Skeletal muscle satellite cell (primary cell): ENCODE results near the gene EFHD1.
"Not testable (repeated sequence)": the region's sequence is repeated elsewhere in the genome, so short reads cannot be mapped to it uniquely, and the experiment has no call there.

Experiments
- H3K27me3 ChIP-seq: 2 replicates; pipeline ENCODE4 v1.7.0; 2013; ENCODE audit warnings: low read length; ENCODE audit not compliant: control insufficient read depth, insufficient read depth
- H3K36me3 ChIP-seq: 2 replicates; pipeline ENCODE4 v1.7.0; 2013; ENCODE audit warnings: mild to moderate bottlenecking, control low read depth, low read length; ENCODE audit not compliant: insufficient read depth
- H3K4me1 ChIP-seq: 2 replicates; pipeline ENCODE4 v1.7.0; 2013; ENCODE audit warnings: low read length; ENCODE audit not compliant: control insufficient read depth, insufficient read depth
- H3K4me2 ChIP-seq: 2 replicates; pipeline ENCODE4 v1.7.0; 2013; ENCODE audit warnings: mild to moderate bottlenecking, low read length
- H3K4me3 ChIP-seq: 2 replicates; pipeline ENCODE4 v1.7.0; 2013; ENCODE audit warnings: low read length
- H3K9ac ChIP-seq: 2 replicates; pipeline ENCODE4 v1.7.0; 2013; ENCODE audit warnings: mild to moderate bottlenecking, low read depth, low read length, moderate library complexity
- H3K9me3 ChIP-seq: replicated peaks from 2 replicates; pipeline ENCODE4 v1.7.0; 2013; ENCODE audit warnings: mild to moderate bottlenecking, control low read depth, low read length

Gene EFHD1

DNA sequence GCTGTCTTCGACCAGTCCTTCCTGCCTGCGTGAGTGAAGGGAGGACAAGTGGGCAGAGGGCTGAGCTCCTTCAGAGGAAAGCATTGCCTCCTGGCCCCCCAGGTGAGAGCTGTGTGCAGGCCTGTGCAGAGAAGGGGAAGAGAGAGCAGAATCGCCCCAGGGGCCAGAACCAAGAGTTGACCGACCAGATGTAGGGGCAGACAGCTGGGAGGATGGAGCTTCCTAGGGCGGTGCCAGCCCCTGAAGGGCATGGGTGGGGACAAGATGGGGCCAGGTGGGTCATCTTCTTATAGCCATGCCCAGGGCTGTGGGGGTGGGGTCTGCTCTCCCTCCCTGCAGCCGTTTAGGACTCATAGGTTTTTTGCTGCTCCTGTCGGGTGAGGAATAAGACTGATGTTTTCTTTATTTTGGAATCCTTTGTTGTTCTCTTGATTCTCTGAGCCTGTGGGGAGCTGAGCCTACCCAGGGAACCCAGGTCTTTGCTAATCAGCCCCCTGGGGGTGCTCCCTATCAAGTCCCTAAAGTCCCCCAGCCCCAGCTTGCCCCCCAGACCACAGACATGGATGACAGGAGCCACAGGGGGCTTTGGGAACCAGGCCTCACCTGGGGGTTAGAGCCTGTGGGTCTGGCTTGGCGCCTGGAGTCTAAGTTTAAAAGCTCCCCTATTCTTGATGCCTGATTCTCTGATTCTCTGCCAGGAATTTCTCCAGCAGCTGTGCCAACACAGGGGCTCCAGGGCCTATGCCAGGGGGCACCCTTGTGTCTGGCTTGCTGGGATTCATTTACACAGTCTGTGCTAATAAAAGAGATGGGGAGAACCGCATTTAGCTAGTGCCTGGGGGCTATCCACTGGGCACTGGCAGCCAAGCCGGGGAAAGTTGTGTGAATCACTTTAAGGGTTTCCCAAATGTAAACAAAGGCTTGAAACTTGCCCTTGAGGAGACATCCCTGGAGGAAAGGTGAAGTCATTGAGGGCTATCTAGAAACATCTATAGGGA is 9.3 kb upstream of the EFHD1 start:
- peaks cover 30% of the 10 kb centered on the region for H3K27me3 ChIP-seq
- no peak overlapping the region for H3K4me3 ChIP-seq
- no peaks in the 10 kb centered on the region for H3K36me3 ChIP-seq
- no peak overlapping the region for H3K4me2 ChIP-seq
- no peak overlapping the region for H3K9ac ChIP-seq
- no peaks in the 10 kb centered on the region for H3K4me1 ChIP-seq
- no peaks in the 10 kb centered on the region for H3K9me3 ChIP-seq

DNA sequence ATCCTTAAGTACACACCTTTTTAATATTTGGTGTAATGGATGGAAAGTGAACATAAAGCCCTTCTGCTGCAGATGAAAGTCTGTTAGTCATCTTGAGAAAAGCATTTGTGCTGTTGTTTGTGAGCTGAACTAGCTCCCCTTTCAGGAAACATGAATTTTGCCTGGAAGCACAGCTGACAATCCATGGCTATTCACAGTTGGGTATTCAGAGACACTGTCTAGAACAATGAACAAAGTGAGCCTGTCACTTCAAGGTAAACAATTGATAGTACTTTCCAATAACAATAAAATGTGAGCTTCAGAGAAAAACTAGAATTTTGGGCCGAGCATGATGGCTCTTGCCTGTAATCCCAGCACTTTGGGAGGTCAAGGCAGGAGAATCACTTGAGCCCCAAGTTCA is 6.8 kb upstream of the EFHD1 start:
- Histone ChIP-seq H3K9ac (no peak overlapping the region), H3K27me3 (peaks cover 35% of the 10 kb centered on the region), H3K4me2 (no peak overlapping the region), H3K4me1 (no peaks in the 10 kb centered on the region), H3K9me3 (no peaks in the 10 kb centered on the region), H3K4me3 (no peak overlapping the region), H3K36me3 (no peaks in the 10 kb centered on the region)

DNA sequence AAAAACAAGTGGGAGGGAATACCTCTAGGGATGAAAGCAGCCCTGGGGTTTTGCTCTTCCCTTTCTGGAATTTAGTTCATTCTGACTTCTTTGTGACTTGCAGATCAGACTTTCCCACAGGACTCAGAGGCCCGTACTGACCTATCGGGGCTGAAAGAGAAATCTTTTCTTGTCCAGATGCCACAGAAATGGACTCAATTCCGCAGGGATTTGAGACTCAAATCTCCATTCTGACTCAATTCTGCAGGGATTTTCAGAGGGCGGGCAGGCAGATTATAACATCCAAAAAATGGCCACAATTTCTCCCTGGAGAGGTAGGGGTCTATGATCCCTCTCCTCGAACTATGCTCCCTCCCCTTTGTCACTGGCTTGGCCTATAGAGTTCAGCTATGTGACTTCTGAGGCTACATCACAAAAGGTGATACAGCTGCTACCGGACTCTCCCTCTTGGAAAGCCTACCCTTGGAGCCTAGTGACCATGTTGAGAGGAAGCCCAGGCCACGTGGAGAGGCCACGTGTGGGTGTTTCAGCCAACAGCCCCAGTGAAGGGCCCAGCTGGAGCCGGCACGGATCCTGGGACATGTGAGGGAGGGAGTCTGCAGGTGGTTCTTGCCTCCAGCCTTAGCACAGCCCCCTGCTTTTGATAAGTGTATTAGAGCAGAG is 4.8 kb upstream of the EFHD1 start:
- peaks cover 13% of the 10 kb centered on the region for H3K4me1 ChIP-seq
- H3K4me2 ChIP-seq, result no peak overlapping the region
- H3K9ac ChIP-seq, result no peak overlapping the region
- H3K27me3 ChIP-seq, result peaks cover 51% of the 10 kb centered on the region
- no peaks in the 10 kb centered on the region for H3K36me3 ChIP-seq
- no peak overlapping the region for H3K4me3 ChIP-seq
- no peaks in the 10 kb centered on the region for H3K9me3 ChIP-seq

DNA sequence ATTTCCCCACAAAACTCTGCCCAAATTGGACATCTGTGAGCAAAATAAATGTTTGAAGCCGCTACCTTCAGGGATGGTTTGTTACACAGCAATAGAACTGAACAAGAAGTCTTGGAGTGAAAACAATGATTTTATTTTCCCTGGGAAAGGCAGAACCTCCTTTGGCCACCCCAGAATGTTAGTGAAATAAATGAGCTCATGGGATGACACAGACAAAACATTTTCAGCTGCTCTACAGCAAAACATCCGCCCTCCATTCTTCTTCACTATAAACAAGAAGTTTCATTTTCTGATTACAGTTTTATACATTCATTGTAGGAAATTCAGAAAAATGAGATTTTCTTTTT is 4.3 kb upstream of the EFHD1 start:
- no peaks in the 10 kb centered on the region for H3K36me3 ChIP-seq
- H3K27me3 ChIP-seq, result peaks cover 52% of the 10 kb centered on the region
- no peak overlapping the region for H3K4me2 ChIP-seq
- no peaks in the 10 kb centered on the region for H3K9me3 ChIP-seq
- H3K9ac ChIP-seq, result no peak overlapping the region
- H3K4me1 ChIP-seq, result peaks cover 16% of the 10 kb centered on the region
- no peak overlapping the region for H3K4me3 ChIP-seq

DNA sequence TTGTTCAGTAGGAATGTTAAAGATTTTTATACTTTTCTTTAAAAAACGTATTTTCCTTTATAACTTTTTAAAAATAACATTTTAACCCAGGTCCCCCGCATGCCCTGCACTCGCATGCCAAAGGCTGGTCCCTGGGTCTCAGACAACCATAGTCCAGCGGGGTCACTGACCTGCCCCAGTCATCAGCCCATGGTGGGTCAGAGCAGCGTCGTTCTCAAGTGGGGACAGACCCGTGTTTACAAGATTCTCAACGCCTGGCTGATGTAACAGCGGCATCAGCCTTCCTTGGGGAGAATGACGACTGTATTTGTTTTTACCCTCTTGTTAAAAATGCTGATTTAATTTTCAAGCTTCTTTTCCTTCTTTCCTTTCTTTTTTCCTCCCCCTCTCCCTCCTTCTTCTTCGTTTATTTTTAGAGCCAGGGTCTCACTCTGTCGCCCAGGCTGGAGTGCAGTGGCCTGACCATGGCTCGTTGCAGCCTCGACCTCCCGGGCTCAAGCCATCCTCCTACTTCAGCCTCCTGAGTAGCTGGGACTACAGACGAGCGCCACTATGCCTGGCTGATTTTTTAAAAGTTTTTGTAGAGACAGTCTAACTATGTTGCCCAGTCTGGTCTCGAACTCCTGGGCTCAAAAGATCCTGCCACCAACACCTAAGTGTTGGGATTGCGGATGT is 1.0 kb upstream of the EFHD1 start:
- H3K9ac ChIP-seq, result peak overlapping the region; percentile 58
- H3K27me3 ChIP-seq, result peaks cover 66% of the 10 kb centered on the region
- peak overlapping the region; percentile 83 for H3K4me3 ChIP-seq

DNA sequence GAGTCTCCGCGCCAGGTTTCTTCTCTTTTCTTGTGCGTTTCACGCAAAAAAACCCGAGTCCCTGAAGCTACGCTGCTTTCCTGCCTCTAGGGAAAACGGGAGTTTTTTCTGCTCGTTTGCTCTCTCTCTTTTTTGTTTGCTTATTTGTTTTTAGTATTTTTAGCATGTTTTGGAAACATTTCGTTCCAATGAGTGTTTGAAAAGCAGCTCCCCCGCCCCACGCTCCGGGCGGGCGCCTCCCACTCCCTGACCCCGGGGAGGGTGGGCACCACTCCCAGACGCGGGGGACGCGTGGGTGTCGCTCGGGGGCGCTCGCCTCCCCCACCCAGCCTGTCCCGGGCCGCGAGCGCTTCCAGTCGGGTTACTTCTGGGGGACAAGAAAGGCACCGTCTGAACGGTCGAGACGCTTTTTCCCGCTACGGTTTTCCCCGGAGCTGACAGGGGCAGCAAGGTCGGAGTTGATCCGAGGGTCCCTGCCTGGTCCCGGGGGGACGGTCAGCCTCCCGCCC is 446 bp upstream of the EFHD1 start:
- H3K9me3 ChIP-seq, result no peaks in the 10 kb centered on the region
- H3K9ac ChIP-seq, result peak overlapping the region; percentile 58
- peaks cover 16% of the 10 kb centered on the region for H3K4me1 ChIP-seq
- H3K36me3 ChIP-seq, result no peaks in the 10 kb centered on the region
- peak overlapping the region; percentile 83 for H3K4me3 ChIP-seq
- peaks cover 71% of the 10 kb centered on the region for H3K27me3 ChIP-seq
- peak overlapping the region; percentile 99 for H3K4me2 ChIP-seq

More for the DNA sequence above, 1.0 kb upstream of the EFHD1 start:
- no peaks in the 10 kb centered on the region for H3K36me3 ChIP-seq
- no peaks in the 10 kb centered on the region for H3K9me3 ChIP-seq
- peaks cover 16% of the 10 kb centered on the region for H3K4me1 ChIP-seq
- peak overlapping the region; percentile 99 for H3K4me2 ChIP-seq

DNA sequence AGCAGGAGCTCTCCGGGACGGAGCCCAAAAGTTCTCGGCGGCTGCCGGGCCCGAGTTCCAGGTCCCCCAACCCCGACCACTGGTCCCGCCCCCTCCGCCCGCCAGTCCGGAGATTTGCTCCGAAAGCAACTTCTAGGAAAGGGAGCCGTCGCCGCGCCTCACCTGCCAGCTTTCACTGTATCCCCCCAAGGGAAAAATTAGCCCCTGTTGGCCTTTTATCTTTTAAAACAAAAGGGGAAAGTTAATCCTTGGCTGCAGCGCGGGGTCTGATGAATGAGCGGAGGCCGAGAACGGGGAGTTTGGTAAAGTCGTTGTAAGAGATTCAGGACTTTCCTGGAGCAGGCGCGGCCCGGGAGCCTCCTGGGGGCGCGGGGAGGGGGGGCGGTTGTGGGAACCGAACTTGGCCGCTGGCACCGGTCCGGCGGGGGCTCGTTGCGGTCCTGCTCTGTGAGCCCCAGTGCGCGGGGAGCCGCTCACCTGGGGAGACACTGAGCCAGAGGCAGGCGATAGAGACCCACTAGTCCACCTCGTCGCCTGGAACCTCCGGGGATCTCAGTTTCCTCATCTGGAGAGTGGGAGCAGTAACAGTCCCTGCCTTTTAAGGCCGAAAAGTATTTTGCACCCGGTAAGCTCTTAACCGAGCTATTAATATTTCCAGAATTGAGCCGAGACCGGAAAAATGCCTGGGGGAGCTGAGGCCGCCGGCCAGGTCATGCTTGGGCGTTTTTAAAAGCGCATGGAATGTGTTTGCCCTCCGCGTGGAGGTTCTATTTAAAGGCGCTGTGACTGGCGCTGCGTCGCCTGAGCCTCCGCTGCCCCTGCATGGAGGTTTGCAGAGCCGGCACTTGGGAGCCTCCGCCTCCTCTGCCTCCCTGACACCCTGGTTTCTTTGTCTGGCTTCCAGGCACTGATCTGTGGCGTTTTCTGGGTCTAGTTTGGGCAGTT is 1.1 kb downstream of the EFHD1 start:
- Histone ChIP-seq H3K4me2 (peak overlapping the region; percentile 99), H3K4me1 (peaks cover 16% of the 10 kb centered on the region), H3K9me3 (no peaks in the 10 kb centered on the region), H3K27me3 (peaks cover 75% of the 10 kb centered on the region), H3K4me3 (peak overlapping the region; percentile 83), H3K36me3 (no peaks in the 10 kb centered on the region), H3K9ac (no peak overlapping the region)

DNA sequence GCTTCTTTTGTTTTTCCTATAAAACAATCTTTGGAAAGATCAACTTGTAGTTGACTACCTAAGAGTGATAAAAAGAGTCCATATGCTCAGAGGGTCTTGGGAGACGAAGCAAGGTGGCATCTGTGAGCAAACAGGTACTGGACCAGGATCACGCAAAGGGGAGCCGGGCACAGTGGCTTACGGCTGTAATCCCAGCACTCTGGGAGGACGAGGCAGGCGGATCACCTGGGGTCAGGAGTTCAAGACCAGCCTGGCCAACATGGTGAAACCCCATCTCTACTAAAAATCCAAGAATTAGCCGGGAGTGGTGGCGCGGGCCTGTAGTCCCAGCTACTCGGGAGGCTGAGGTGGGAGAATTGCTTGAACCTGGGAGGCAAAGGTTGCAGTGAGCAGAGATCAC is 2.0 kb downstream of the EFHD1 start:
- peaks cover 81% of the 10 kb centered on the region for H3K27me3 ChIP-seq
- H3K9ac ChIP-seq, H3K9me3 ChIP-seq, H3K4me3 ChIP-seq, H3K4me2 ChIP-seq, H3K36me3 ChIP-seq: not testable (repeated sequence)
- H3K4me1 ChIP-seq, result peaks cover 16% of the 10 kb centered on the region

DNA sequence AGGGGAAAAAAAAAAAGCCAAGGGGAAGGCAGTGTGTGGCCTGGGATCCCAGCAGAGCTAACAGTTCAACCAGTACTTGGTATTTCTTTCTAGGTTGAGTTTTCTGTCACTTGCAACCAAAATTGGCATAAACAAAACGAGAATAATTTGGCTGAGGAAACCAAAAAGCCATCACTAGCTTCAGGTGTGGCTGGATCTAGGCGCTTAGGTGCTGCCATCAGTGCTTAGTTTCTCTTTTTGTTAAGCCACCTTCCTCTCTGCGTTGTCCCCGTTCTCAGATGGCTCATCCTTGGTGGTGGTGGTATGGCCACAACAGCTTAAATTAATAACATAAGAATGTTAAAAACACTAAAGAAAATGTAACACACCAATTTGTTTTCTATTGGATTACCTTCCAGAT is 2.4 kb downstream of the EFHD1 start:
- Histone ChIP-seq H3K9ac (no peak overlapping the region), H3K4me2 (no peak overlapping the region), H3K4me3 (no peak overlapping the region), H3K4me1 (peaks cover 16% of the 10 kb centered on the region), H3K36me3 (no peaks in the 10 kb centered on the region), H3K9me3 (no peaks in the 10 kb centered on the region), H3K27me3 (peaks cover 83% of the 10 kb centered on the region)

DNA sequence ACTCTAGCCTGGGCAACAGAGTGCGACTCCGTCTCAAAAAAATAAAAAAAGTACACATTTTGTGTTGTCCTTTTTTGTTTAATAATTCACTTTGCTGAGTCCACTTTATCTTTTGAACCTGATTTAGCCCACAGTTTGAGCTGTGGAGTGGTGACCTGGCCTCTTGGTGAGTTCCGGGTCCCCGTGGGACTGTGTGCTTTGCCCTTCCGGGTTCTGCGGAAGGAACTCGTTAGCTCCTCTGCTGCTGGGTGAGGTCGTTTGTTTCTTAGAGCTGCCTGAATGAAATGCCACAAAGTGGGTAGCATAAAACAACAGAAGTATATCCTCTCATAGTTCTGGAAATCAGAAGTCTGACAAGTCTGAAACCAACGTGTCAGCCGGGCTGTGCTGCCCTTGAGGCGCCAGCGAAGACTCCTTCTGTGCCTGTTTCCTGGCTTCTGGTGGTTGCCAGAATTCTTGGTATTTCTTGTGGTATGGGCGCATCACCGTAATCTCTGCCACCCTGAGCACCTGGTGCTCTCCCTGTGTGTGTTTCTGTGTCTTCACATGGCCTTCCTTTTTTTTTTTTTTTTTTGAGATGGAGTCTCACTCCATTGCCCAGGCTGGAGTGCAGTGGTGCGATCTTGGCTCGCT is 3.5 kb downstream of the EFHD1 start:
- H3K4me3 ChIP-seq, result no peak overlapping the region
- no peaks in the 10 kb centered on the region for H3K9me3 ChIP-seq
- H3K4me1 ChIP-seq, result peaks cover 16% of the 10 kb centered on the region
- H3K9ac ChIP-seq, result no peak overlapping the region
- no peak overlapping the region for H3K4me2 ChIP-seq
- no peaks in the 10 kb centered on the region for H3K36me3 ChIP-seq
- peaks cover 88% of the 10 kb centered on the region for H3K27me3 ChIP-seq
